Liver (tissue), 9 donors: ENCODE data around the gene FOXS1. TPM values are rescaled to one million over a fixed set of nuclear protein-coding genes. Genes with fewer than 3 reads are reported as not detected.

ENCODE experiments used
- DNase-seq: peaks from one replicate; pipeline ENCODE4 v3.0.0-alpha.2; 2017; ENCODE audit warnings: low spot score
- H3K27ac ChIP-seq, 2 donors: one replicate each; pipeline ENCODE4 v1.7.0; 2013; ENCODE audit warnings: inconsistent platforms in 2 of 2, low read length in 2 of 2, control low read depth in 1 of 2, low read depth in 1 of 2, mild to moderate bottlenecking in 1 of 2
- H3K27me3 ChIP-seq, 4 donors: one replicate each; pipeline versions ENCODE4 v1.6.1 to v1.7.0; 2013; ENCODE audit warnings: low read length in 3 of 4, inconsistent platforms in 1 of 4, mild to moderate bottlenecking in 1 of 4, moderate library complexity in 1 of 4; ENCODE audit not compliant: control insufficient read depth in 4 of 4, insufficient read depth in 4 of 4
- H3K36me3 ChIP-seq, 4 donors: one replicate each; pipeline versions ENCODE4 v1.6.1 to v1.7.0; 2013; ENCODE audit warnings: low read length in 3 of 4, mild to moderate bottlenecking in 3 of 4, low read depth in 1 of 4, moderate library complexity in 1 of 4; ENCODE audit not compliant: control insufficient read depth in 4 of 4, insufficient read depth in 3 of 4
- H3K4me1 ChIP-seq, 4 donors: one replicate each; pipeline versions ENCODE4 v1.6.1 to v1.7.0; 2013; ENCODE audit warnings: low read length in 3 of 4, mild to moderate bottlenecking in 3 of 4, moderate library complexity in 1 of 4; ENCODE audit not compliant: control insufficient read depth in 4 of 4, insufficient read depth in 4 of 4
- H3K4me3 ChIP-seq, 3 donors: one replicate each; pipeline versions ENCODE4 v1.6.1 to v1.7.0; 2013; ENCODE audit warnings: low read length in 3 of 3, control low read depth in 1 of 3, low read depth in 1 of 3, mild to moderate bottlenecking in 1 of 3
- H3K9ac ChIP-seq, 2 donors: one replicate each; pipeline ENCODE4 v1.7.0; 2013; ENCODE audit warnings: low read length in 2 of 2, mild to moderate bottlenecking in 2 of 2, moderate library complexity in 2 of 2, control low read depth in 1 of 2, low read depth in 1 of 2
- H3K9me3 ChIP-seq, 4 donors: one replicate each; pipeline versions ENCODE4 v1.6.1 to v1.7.0; 2013; ENCODE audit warnings: low read length in 3 of 4; ENCODE audit not compliant: control insufficient read depth in 4 of 4
- EGR1 ChIP-seq, 2 donors: IDR thresholded peaks; 2 replicates each; pipeline ENCODE4 v1.6.1; 2016 to 2018; ENCODE audit warnings: antibody characterized with exemption in 2 of 2, low read depth in 2 of 2
- GABPA ChIP-seq, 2 donors: IDR thresholded peaks in 1 of 2; conservative IDR thresholded peaks in 1 of 2; 2 replicates each; pipeline ENCODE4 v1.6.1; 2016; ENCODE audit warnings: antibody characterized with exemption in 2 of 2, mild to moderate bottlenecking in 1 of 2, moderate library complexity in 1 of 2
- JUND ChIP-seq, 2 donors: IDR thresholded peaks; 2 replicates each; pipeline ENCODE4 v1.6.1; 2016; ENCODE audit warnings: antibody characterized with exemption in 2 of 2
- RXRA ChIP-seq, 2 donors: IDR thresholded peaks; 2 replicates each; pipeline ENCODE4 v1.6.1; 2017 to 2018; ENCODE audit warnings: antibody characterized with exemption in 2 of 2, mild to moderate bottlenecking in 1 of 2
- SP1 ChIP-seq: IDR thresholded peaks from 2 replicates; pipeline ENCODE4 v1.6.1; 2018; ENCODE audit warnings: antibody characterized with exemption, mild to moderate bottlenecking
- WGBS: extraction: QIAGEN DNeasy Blood & Tissue Kit; methylation state at CpG from one replicate; pipeline ENCODE4 v1.1.7; 2013; 5-methylcytosine and 5-hydroxymethylcytosine counted together
- polyA plus RNA-seq, 2 donors: library from polyadenylated mRNA; stranded (reverse) in 1 of 2; unstranded in 1 of 2; fragments of 200-250 nt in 1 of 2; fragments of >200 nt in 1 of 2; fragmentation: Nextera tagmentation in 1 of 2; extraction: Ambion mirVana in 1 of 2; gene quantifications; one replicate each; pipeline versions ENCODE4 v1.2.1 to v1.2.3, GENCODE V29; 2013 to 2015
- total RNA-seq, 2 donors: library from RNA; depleted of rRNA; stranded (reverse); fragments of >200 nt; gene quantifications; one replicate each; pipeline ENCODE4 v1.2.3, GENCODE V29; 2014
- TF ChIP-seq, protein P1 (sequence below): IDR thresholded peaks from 2 replicates; pipeline ENCODE4 v1.6.1; 2016; ENCODE audit warnings: antibody characterized with exemption
- TF ChIP-seq, protein P2 (sequence below): IDR thresholded peaks from 2 replicates; pipeline ENCODE4 v1.6.1; 2016; ENCODE audit warnings: antibody characterized with exemption, mild to moderate bottlenecking
- donor health status: healthy.
- donor health status: healthy.
- donor health status: healthy.
- donor health status: healthy.
- donor health status: healthy.

Gene FOXS1
- total and polyA plus RNA-seq, 4 donors: 0.21 to 0.51 (median 0.28) TPM

DNA sequence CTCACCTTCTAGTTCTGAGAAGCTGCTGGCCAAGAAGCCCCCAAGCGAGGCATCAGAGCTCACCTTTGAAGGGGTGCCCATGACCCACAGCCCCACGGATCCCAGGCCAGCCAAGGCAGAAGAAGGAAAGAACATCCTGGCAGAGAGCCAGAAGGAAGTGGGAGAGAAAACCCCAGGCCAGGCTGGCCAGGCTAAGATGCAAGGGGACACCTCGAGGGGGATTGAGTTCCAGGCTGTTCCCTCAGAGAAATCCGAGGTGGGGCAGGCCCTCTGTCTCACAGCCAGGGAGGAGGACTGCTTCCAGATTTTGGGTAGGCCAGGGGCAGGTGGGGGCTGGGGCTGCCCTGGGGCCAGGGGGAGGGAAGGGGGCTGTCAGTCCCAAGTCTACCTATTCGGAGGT lies 24.0 kb downstream of the FOXS1 start:
- WGBS: 62% methylated on average over 5 of the region's 5 CpGs
- TF ChIP-seq JUND (IDR thresholded peaks at IDR 0.05) (no peak), RXRA (IDR thresholded peaks at IDR 0.05) (no peak), GABPA (IDR thresholded peaks at IDR 0.05 in 1 of 2, conservative IDR thresholded peaks at IDR 0.05 in 1 of 2) (no peak)
- TF ChIP-seq, protein P1, sequence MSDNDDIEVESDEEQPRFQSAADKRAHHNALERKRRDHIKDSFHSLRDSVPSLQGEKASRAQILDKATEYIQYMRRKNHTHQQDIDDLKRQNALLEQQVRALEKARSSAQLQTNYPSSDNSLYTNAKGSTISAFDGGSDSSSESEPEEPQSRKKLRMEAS: no peak
- no peaks in the 10 kb centered on the region for H3K9me3 ChIP-seq
- DNase-seq: no peak
- H3K36me3 ChIP-seq: no peaks in the 10 kb centered on the region
- H3K27ac ChIP-seq: no peak overlapping the region
- no peak overlapping the region for H3K9ac ChIP-seq
- H3K4me3 ChIP-seq: no peak overlapping the region
- peaks cover 0 to 10% (median 2%) of the 10 kb centered on the region in 4 donors for H3K4me1 ChIP-seq
- H3K27me3 ChIP-seq: no peaks in the 10 kb centered on the region

DNA sequence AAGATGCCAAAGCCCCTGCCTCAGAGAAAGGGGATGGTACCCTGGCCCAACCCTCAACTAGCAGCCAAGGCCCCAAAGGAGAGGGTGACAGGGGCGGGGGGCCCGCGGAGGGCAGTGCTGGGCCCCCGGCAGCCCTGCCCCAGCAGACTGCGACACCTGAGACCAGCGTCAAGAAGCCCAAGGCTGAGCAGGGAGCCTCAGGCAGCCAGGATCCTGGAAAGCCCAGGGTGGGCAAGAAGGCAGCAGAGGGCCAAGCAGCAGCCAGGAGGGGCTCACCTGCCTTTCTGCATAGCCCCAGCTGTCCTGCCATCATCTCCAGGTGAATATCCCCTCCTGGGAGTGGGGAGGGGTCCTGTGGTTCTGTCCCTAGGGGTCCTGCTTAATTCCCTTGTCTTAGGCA lies 25.2 kb downstream of the FOXS1 start:
- no peak for DNase-seq
- WGBS: 86% methylated on average over 6 of the region's 6 CpGs
- peaks cover 0 to 10% (median 2%) of the 10 kb centered on the region in 4 donors for H3K4me1 ChIP-seq
- no peak overlapping the region for H3K9ac ChIP-seq
- no peaks in the 10 kb centered on the region for H3K9me3 ChIP-seq
- no peak for TF ChIP-seq SP1
- no peak for TF ChIP-seq EGR1 (IDR thresholded peaks at IDR 0.05; ENCODE audit: low read depth in 2 of 2)
- TF ChIP-seq, protein P2, sequence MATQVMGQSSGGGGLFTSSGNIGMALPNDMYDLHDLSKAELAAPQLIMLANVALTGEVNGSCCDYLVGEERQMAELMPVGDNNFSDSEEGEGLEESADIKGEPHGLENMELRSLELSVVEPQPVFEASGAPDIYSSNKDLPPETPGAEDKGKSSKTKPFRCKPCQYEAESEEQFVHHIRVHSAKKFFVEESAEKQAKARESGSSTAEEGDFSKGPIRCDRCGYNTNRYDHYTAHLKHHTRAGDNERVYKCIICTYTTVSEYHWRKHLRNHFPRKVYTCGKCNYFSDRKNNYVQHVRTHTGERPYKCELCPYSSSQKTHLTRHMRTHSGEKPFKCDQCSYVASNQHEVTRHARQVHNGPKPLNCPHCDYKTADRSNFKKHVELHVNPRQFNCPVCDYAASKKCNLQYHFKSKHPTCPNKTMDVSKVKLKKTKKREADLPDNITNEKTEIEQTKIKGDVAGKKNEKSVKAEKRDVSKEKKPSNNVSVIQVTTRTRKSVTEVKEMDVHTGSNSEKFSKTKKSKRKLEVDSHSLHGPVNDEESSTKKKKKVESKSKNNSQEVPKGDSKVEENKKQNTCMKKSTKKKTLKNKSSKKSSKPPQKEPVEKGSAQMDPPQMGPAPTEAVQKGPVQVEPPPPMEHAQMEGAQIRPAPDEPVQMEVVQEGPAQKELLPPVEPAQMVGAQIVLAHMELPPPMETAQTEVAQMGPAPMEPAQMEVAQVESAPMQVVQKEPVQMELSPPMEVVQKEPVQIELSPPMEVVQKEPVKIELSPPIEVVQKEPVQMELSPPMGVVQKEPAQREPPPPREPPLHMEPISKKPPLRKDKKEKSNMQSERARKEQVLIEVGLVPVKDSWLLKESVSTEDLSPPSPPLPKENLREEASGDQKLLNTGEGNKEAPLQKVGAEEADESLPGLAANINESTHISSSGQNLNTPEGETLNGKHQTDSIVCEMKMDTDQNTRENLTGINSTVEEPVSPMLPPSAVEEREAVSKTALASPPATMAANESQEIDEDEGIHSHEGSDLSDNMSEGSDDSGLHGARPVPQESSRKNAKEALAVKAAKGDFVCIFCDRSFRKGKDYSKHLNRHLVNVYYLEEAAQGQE: no peak
- H3K27me3 ChIP-seq: no peaks in the 10 kb centered on the region
- H3K4me3 ChIP-seq: no peak overlapping the region
- no peak overlapping the region for H3K27ac ChIP-seq
- no peaks in the 10 kb centered on the region for H3K36me3 ChIP-seq

DNA sequence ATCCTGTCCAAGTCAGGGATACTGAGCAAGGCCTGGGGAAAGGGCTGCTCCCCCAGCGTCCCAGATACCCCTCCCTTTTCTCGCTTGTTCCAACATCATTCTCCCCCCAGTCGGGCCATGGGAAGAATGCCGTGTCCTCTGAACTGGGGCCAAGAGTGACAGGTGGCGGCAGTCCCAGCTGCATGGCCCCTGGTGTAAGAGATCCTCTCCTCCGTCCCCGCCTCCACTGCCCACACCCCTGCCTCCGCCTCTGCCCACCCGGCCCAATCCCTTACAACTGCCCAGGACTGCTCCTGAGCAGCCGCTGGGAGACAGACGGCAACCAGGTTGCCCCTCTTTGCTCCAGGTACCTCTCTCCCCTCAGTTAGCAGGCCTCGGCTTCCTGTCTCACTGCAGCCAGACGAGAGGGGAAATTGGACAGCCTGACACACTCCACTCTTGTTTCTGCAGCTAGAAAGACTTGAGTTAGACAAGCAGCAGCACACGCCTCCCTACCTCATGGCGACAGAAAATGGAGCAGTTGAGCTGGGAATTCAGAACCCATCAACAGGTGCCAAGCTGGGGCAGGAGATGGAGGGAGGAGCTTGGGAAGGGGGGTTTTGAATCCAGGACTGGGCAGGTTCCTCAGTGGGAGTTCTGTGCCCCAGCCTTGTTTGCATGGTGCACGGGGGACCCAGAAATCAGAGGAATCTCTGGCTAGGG lies 26.2 kb downstream of the FOXS1 start, which contains the start of gene MYLK2:
MYLK2 (plus strand) TSS at position 274 of the 702 bp plus-strand sequence; CDS start at position 499, 225 bp downstream.
- Histone ChIP-seq H3K27ac (no peak within 1 kb of the TSS), H3K27me3 (no peaks in the 10 kb centered on the region), H3K9me3 (no peaks in the 10 kb centered on the region), H3K36me3 (no peaks in the 10 kb centered on the region), H3K4me3 (no peak within 1 kb of the TSS), H3K9ac (no peak within 1 kb of the TSS), H3K4me1 (peaks cover 0 to 10% (median 2%) of the 10 kb centered on the region in 4 donors)
- WGBS: 79% methylated on average over 16 of the region's 16 CpGs
- DNase-seq: no peak
- TF ChIP-seq, protein P2: no peak
